Parathyroid adenoma (tissue), 2 donors: ENCODE results near the gene RASAL2.

Experiments
- H2AFZ ChIP-seq: fragments of 300-600 bp; sonication (generic); one replicate; pipeline ENCODE4 v1.7.0; 2017; ENCODE audit warnings: antibody characterized with exemption, mild to moderate bottlenecking
- H3K27ac ChIP-seq: fragments of 300-600 bp; sonication (generic); one replicate; pipeline ENCODE4 v1.7.0; 2017
- H3K27me3 ChIP-seq: fragments of 300-600 bp; sonication (generic); one replicate; pipeline ENCODE4 v1.7.0; 2017; ENCODE audit warnings: low read length; ENCODE audit not compliant: control insufficient read depth, insufficient read depth
- H3K36me3 ChIP-seq: fragments of 300-600 bp; sonication (generic); one replicate; pipeline ENCODE4 v1.7.0; 2017; ENCODE audit warnings: low read length; ENCODE audit not compliant: control insufficient read depth, insufficient read depth
- H3K4me1 ChIP-seq: fragments of 300-600 bp; sonication (generic); one replicate; pipeline ENCODE4 v1.7.0; 2017; ENCODE audit warnings: control low read depth
- H3K4me2 ChIP-seq: fragments of 300-600 bp; sonication (generic); one replicate; pipeline ENCODE4 v1.7.0; 2017; ENCODE audit warnings: low read length
- H3K4me3 ChIP-seq: fragments of 300-600 bp; sonication (generic); one replicate; pipeline ENCODE4 v1.7.0; 2017; ENCODE audit warnings: low read depth, low read length
- H3K79me2 ChIP-seq: fragments of 300-600 bp; sonication (generic); one replicate; pipeline ENCODE4 v1.7.0; 2017; ENCODE audit warnings: control low read depth
- H3K9ac ChIP-seq: fragments of 300-600 bp; sonication (generic); one replicate; pipeline ENCODE4 v1.7.0; 2017; ENCODE audit warnings: mild to moderate bottlenecking
- H3K9me3 ChIP-seq: fragments of 300-600 bp; sonication (generic); one replicate; pipeline ENCODE4 v1.7.0; 2017; ENCODE audit warnings: low read length; ENCODE audit not compliant: control insufficient read depth
- CTCF ChIP-seq: fragments of 300-600 bp; sonication (generic); IDR thresholded peaks from one replicate; pipeline ENCODE4 v1.7.0; 2017; ENCODE audit warnings: antibody characterized with exemption, mild to moderate bottlenecking
- donor health status: primary hyperparathyroidism.

RASAL2 gene

DNA sequence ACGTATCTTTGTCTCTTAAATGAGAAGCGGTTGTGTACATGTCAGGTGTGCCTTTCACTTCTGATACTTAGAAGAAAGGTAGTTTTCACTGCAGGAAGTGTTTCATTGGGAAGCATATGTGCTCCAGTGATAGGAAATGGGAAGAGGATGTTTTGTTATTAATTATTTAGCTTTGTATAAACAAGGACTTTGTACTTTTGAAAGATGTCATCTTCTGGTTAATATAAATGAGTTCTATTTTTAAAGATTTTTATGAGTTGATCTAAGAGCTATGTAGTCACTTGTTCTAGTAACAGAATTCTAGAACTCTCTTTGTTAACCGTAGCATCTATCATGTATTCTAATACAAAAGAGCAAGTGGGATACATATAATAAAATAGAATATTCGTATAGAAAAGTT lies 130.5 kb downstream of the RASAL2 start:
- Histone ChIP-seq H3K9me3 (no peaks in the 10 kb centered on the region), H3K79me2 (no peaks in the 10 kb centered on the region), H3K36me3 (no peaks in the 10 kb centered on the region), H3K27me3 (no peaks in the 10 kb centered on the region), H3K27ac (no peak overlapping the region), H2AFZ (no peak overlapping the region), H3K9ac (no peak overlapping the region), H3K4me2 (no peak overlapping the region), H3K4me3 (no peak overlapping the region), H3K4me1 (no peaks in the 10 kb centered on the region)
- no peak for TF ChIP-seq CTCF

- H3K4me1 ChIP-seq = no peaks in the 10 kb centered on the region
- no peak overlapping the region for H3K27ac ChIP-seq
- H3K79me2 ChIP-seq = no peaks in the 10 kb centered on the region
- no peaks in the 10 kb centered on the region for H3K27me3 ChIP-seq
- H3K36me3 ChIP-seq = no peaks in the 10 kb centered on the region
- H3K4me3 ChIP-seq = no peak overlapping the region
- H3K9me3 ChIP-seq = no peaks in the 10 kb centered on the region
- no peak overlapping the region for H3K9ac ChIP-seq
- no peak overlapping the region for H3K4me2 ChIP-seq
- H2AFZ ChIP-seq = no peak overlapping the region
- TF ChIP-seq CTCF = no peak
These were observed 137.0 kb downstream of the RASAL2 start for GRCh38 chr1:178230881-178231409.

GRCh38 chr1:178232108-178232507 lies 138.2 kb downstream of the RASAL2 start:
- Histone ChIP-seq H3K4me1 (no peaks in the 10 kb centered on the region), H3K27me3 (no peaks in the 10 kb centered on the region), H3K27ac (no peak overlapping the region), H3K79me2 (no peaks in the 10 kb centered on the region), H3K4me3 (no peak overlapping the region), H3K4me2 (no peak overlapping the region), H3K9ac (no peak overlapping the region), H3K9me3 (no peaks in the 10 kb centered on the region), H3K36me3 (no peaks in the 10 kb centered on the region), H2AFZ (no peak overlapping the region)
- no peak for TF ChIP-seq CTCF

- no peak for TF ChIP-seq CTCF
- H3K4me2 ChIP-seq = no peak overlapping the region
These were observed 139.0 kb downstream of the RASAL2 start for GRCh38 chr1:178232949-178233348.

GRCh38 chr1:178237121-178237520 lies 143.2 kb downstream of the RASAL2 start:
- Histone ChIP-seq H3K4me2 (no peak overlapping the region), H3K27ac (no peak overlapping the region), H3K79me2 (no peaks in the 10 kb centered on the region), H3K4me3 (no peak overlapping the region), H3K4me1 (no peaks in the 10 kb centered on the region), H2AFZ (no peak overlapping the region), H3K9me3 (no peaks in the 10 kb centered on the region), H3K9ac (no peak overlapping the region), H3K27me3 (no peaks in the 10 kb centered on the region), H3K36me3 (no peaks in the 10 kb centered on the region)
- TF ChIP-seq CTCF = no peak

More at GRCh38 chr1:178232949-178233348, 139.0 kb downstream of the RASAL2 start:
- Histone ChIP-seq H3K27ac (no peak overlapping the region), H3K79me2 (no peaks in the 10 kb centered on the region), H2AFZ (no peak overlapping the region), H3K9ac (no peak overlapping the region), H3K36me3 (no peaks in the 10 kb centered on the region), H3K4me3 (no peak overlapping the region), H3K27me3 (no peaks in the 10 kb centered on the region), H3K9me3 (no peaks in the 10 kb centered on the region), H3K4me1 (no peaks in the 10 kb centered on the region)
